ENCODE data around the gene IL1RAPL2.

IL1RAPL2 gene

GRCh38 chrX:105526431-105526830, 960.4 kb downstream of the IL1RAPL2 start:
- Mint-ChIP-seq H3K27me3 (no peaks in the 10 kb centered on the region), H3K27ac (no peak overlapping the region), H3K36me3 (no peaks in the 10 kb centered on the region), H3K9me3 (peaks cover 3 to 8% of the 10 kb centered on the region in 2 donors), H3K4me3 (no peak overlapping the region), H3K4me1 (no peaks in the 10 kb centered on the region)
- ATAC-seq (replicated peaks) (no peak), DNase-seq (no peak)

- no peaks in the 10 kb centered on the region for H3K4me1 Mint-ChIP-seq
- no peaks in the 10 kb centered on the region for H3K27me3 Mint-ChIP-seq
- H3K36me3 Mint-ChIP-seq: no peaks in the 10 kb centered on the region
- peaks cover 3 to 6% of the 10 kb centered on the region in 2 donors for H3K9me3 Mint-ChIP-seq
- DNase-seq (no peak), ATAC-seq (replicated peaks) (no peak)
- no peak overlapping the region for H3K27ac Mint-ChIP-seq
- no peak overlapping the region for H3K4me3 Mint-ChIP-seq
Measured at GRCh38 chrX:105527759-105528158, 961.8 kb downstream of the IL1RAPL2 start.

GRCh38 chrX:105533951-105534350, 968.0 kb downstream of the IL1RAPL2 start:
- H3K36me3 Mint-ChIP-seq: no peaks in the 10 kb centered on the region
- no peak for DNase-seq
- no peaks in the 10 kb centered on the region for H3K4me1 Mint-ChIP-seq
- peaks cover 0 to 6% of the 10 kb centered on the region in 2 donors for H3K9me3 Mint-ChIP-seq
- H3K4me3 Mint-ChIP-seq: no peak overlapping the region
- H3K27ac Mint-ChIP-seq: no peak overlapping the region
- ATAC-seq (replicated peaks): no peak
- H3K27me3 Mint-ChIP-seq: no peaks in the 10 kb centered on the region

GRCh38 chrX:105543283-105543682, 977.3 kb downstream of the IL1RAPL2 start:
- H3K27me3 Mint-ChIP-seq: no peaks in the 10 kb centered on the region
- no peak overlapping the region for H3K4me3 Mint-ChIP-seq
- no peak for ATAC-seq (replicated peaks)
- H3K9me3 Mint-ChIP-seq: peaks cover 0 to 4% of the 10 kb centered on the region in 2 donors
- no peaks in the 10 kb centered on the region for H3K36me3 Mint-ChIP-seq
- DNase-seq: no peak
- H3K4me1 Mint-ChIP-seq: no peaks in the 10 kb centered on the region
- H3K27ac Mint-ChIP-seq: no peak overlapping the region

DNA sequence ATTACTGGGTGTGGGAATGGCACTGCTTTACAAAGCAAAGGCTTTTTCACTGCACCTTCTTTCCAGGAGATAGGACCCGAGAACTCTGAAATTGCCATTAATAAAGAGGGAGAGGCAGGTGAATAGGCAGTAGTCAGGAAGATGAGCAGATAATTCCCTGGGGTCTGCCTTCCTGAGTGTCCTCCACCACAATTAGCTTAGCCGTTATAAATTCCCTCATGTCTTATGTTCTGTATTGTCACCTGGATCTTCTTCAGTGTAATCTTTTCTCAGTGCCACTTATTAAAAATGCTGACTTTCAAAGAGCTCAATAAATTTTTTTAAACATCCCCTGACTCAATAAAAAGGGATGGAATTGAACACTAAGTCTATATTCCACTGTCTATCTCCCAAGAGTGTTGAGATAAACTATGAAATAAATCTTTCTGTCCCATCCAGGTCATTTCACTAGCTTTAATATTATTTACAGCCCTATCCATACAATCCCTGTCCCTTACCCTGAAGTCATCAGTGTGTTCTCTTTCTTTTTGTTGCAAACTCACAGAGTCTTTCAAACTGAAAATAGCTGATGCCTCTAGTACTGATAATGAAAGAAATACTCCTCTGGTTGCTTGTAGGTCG, 984.2 kb downstream of the IL1RAPL2 start:
- Mint-ChIP-seq H3K4me3 (no peak overlapping the region), H3K27ac (no peak overlapping the region), H3K4me1 (no peaks in the 10 kb centered on the region), H3K36me3 (no peaks in the 10 kb centered on the region), H3K9me3 (no peaks in the 10 kb centered on the region), H3K27me3 (no peaks in the 10 kb centered on the region)
- DNase-seq (no peak), ATAC-seq (replicated peaks) (no peak)

DNA sequence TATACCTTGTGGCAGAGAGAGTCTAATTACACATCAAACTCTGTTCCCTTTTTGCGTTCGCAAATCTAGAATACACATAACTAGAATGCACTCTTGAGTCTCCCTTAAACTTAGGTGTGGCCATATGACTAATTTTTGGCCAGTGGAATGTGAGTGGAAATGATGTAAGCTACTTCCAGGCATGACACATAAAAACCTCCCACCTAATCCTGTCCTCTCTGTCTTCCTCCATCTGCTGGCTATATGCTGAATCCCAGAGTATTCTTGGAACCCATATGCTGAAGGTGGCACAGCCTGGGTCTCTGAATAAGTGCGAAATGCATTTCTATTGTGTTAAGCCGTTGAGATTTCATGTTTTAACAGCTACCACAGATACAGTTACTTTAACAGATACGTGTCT, 986.4 kb downstream of the IL1RAPL2 start:
- Mint-ChIP-seq H3K36me3 (no peaks in the 10 kb centered on the region), H3K9me3 (no peaks in the 10 kb centered on the region), H3K4me3 (no peak overlapping the region), H3K27me3 (no peaks in the 10 kb centered on the region), H3K4me1 (no peaks in the 10 kb centered on the region), H3K27ac (no peak overlapping the region)
- no peak for DNase-seq
- ATAC-seq (replicated peaks): no peak

- no peak for DNase-seq
- no peak for ATAC-seq (replicated peaks)
- Mint-ChIP-seq H3K4me3 (no peak overlapping the region), H3K4me1 (no peaks in the 10 kb centered on the region), H3K36me3 (no peaks in the 10 kb centered on the region), H3K9me3 (no peaks in the 10 kb centered on the region), H3K27me3 (no peaks in the 10 kb centered on the region), H3K27ac (no peak overlapping the region)
Measured at GRCh38 chrX:105553118-105553517, 987.1 kb downstream of the IL1RAPL2 start.

DNA sequence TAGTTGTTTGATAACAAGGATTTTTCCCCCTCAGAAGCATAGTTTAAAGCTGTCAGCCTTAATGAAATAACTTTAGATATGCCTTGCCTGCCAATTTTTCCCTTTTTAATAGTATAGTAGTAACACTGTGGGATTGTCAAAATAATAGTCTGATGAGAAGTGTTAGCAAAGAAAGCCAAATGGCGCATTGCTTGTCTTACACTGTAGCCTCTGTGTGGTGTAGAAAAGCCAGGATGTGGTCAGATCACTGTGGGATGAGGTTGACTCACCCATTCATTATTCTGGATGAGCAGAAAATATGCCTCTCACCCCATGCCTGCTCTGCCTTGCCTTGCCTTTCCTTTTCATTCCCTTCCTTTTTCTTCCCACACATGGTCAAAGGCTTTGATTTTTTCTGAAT, 998.5 kb downstream of the IL1RAPL2 start:
- Mint-ChIP-seq H3K36me3 (no peaks in the 10 kb centered on the region), H3K4me3 (no peak overlapping the region), H3K9me3 (peaks cover 0 to 2% of the 10 kb centered on the region in 2 donors), H3K27ac (no peak overlapping the region), H3K4me1 (no peaks in the 10 kb centered on the region), H3K27me3 (no peaks in the 10 kb centered on the region)
- ATAC-seq (replicated peaks) (no peak), DNase-seq (no peak)

DNA sequence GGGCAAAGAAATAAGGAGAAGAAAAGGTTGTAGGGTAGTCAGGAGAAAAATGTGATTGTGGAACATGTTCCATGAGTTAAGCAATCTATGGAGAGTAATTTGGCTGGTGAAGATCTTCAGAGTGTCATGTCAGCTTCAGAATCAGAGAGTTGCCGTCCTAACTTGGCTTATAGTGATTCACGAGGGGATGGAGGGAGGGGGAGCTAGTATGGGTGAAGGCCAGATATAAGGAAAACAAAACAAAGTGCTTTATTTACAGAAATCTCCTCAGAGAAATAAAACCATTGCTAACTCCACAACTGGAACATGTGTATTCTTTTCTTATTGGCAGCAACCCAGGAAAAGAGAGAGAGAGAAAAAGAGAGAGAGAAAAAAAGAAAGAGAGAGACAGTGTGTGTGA, 999.9 kb downstream of the IL1RAPL2 start:
- H3K27me3 Mint-ChIP-seq: no peaks in the 10 kb centered on the region
- ATAC-seq (replicated peaks): no peak
- no peaks in the 10 kb centered on the region for H3K4me1 Mint-ChIP-seq
- no peak overlapping the region for H3K27ac Mint-ChIP-seq
- peaks cover 0 to 2% of the 10 kb centered on the region in 2 donors for H3K9me3 Mint-ChIP-seq
- DNase-seq: no peak
- no peaks in the 10 kb centered on the region for H3K36me3 Mint-ChIP-seq
- H3K4me3 Mint-ChIP-seq: no peak overlapping the region

DNA sequence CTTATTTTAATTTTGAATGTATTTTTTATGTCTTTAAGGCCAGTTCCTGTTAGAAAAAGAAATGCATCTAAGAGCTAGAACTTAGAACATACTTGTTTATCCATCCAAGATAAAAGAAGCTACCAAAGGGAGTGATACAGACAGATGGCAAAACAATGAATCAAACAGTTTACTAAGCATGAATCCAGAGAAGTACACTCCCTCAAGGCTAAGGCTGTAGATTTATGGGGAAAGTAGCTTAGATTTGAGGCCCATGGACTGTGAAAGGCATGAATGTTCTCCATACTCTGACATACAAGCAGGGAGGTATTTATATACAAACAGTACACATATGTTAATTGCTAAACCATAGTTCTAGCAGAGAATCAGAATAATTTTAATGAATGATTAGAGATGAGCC, 1001.1 kb downstream of the IL1RAPL2 start:
- ATAC-seq (replicated peaks) (no peak), DNase-seq (no peak)
- no peaks in the 10 kb centered on the region for H3K4me1 Mint-ChIP-seq
- no peak overlapping the region for H3K4me3 Mint-ChIP-seq
- H3K27me3 Mint-ChIP-seq: no peaks in the 10 kb centered on the region
- no peak overlapping the region for H3K27ac Mint-ChIP-seq
- peaks cover 0 to 2% of the 10 kb centered on the region in 2 donors for H3K9me3 Mint-ChIP-seq
- H3K36me3 Mint-ChIP-seq: no peaks in the 10 kb centered on the region

DNA sequence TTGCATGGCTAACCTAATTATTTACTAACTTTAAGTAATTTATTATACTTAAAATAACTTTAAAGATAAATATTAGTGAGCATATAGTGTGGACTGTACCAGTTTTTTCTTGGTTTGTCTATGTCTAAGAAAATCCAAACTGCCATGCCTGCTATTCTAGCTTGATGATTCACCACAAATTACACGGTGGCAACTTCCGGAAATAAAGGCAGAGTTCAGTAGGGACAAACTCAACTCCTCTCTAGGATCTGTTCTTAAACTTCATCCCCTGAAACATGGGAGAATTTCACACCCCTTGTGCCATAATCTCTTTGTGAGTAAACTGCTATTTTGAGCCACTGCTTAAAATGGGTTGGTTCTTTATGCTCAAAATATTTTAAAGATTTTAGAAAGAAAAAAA, 1042.7 kb downstream of the IL1RAPL2 start:
- H3K27me3 Mint-ChIP-seq: no peaks in the 10 kb centered on the region
- H3K27ac Mint-ChIP-seq: no peak overlapping the region
- ATAC-seq (replicated peaks): no peak
- H3K4me1 Mint-ChIP-seq: no peaks in the 10 kb centered on the region
- peaks cover 5 to 15% of the 10 kb centered on the region in 2 donors for H3K9me3 Mint-ChIP-seq
- DNase-seq: no peak
- no peak overlapping the region for H3K4me3 Mint-ChIP-seq
- H3K36me3 Mint-ChIP-seq: no peaks in the 10 kb centered on the region

DNA sequence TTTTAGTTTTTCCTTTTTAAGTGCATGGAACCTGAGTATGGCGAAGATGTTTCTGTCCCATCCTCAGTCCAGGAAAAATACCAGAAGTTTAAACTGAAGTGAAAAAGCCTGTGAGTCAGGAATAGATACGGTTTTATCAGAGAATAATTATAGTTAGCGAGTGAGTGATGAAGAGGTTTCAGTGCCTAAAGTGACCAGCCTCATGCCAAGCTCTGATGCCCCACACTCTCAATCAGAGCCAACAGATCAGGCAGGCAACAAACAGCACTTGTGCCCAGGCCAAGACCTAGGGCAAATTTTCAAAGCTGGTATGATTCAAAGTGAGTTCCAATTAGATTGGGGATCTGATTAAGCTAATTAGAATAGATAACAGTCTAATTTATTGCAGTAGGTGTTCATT, 1043.5 kb downstream of the IL1RAPL2 start:
- Mint-ChIP-seq H3K4me1 (no peaks in the 10 kb centered on the region), H3K4me3 (no peak overlapping the region), H3K36me3 (no peaks in the 10 kb centered on the region), H3K27ac (no peak overlapping the region), H3K27me3 (no peaks in the 10 kb centered on the region), H3K9me3 (peaks cover 4 to 9% of the 10 kb centered on the region in 2 donors)
- no peak for DNase-seq
- no peak for ATAC-seq (replicated peaks)

DNA sequence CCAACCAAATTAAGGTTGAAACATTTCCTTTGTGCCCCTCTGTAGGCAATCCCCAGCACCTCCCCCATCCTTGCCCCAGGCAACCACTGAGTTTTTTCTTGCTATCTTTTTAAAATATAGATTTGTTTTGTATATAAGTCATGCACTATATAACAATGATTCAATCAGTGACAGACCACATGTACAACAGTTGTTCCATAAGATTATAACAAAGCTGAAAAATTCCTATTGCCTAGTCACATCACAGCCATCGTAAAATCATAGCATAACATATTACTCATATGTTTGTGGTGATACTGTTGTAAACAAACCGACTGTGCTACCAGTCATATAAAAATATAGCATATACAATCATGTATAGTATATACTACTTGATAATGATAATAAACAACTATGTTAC, 1044.4 kb downstream of the IL1RAPL2 start:
- no peaks in the 10 kb centered on the region for H3K27me3 Mint-ChIP-seq
- no peak for ATAC-seq (replicated peaks)
- H3K27ac Mint-ChIP-seq: no peak overlapping the region
- H3K36me3 Mint-ChIP-seq: no peaks in the 10 kb centered on the region
- no peaks in the 10 kb centered on the region for H3K4me1 Mint-ChIP-seq
- no peak for DNase-seq
- no peak overlapping the region for H3K4me3 Mint-ChIP-seq
- H3K9me3 Mint-ChIP-seq: peaks cover 0 to 3% of the 10 kb centered on the region in 2 donors

- no peak for ATAC-seq (replicated peaks)
- DNase-seq: no peak
- peaks cover 0 to 2% of the 10 kb centered on the region in 2 donors for H3K9me3 Mint-ChIP-seq
- H3K4me3 Mint-ChIP-seq: no peak overlapping the region
- no peak overlapping the region for H3K27ac Mint-ChIP-seq
- no peaks in the 10 kb centered on the region for H3K27me3 Mint-ChIP-seq
- H3K4me1 Mint-ChIP-seq: no peaks in the 10 kb centered on the region
- no peaks in the 10 kb centered on the region for H3K36me3 Mint-ChIP-seq
Measured at GRCh38 chrX:105618393-105619101, 1052.5 kb downstream of the IL1RAPL2 start.

DNA sequence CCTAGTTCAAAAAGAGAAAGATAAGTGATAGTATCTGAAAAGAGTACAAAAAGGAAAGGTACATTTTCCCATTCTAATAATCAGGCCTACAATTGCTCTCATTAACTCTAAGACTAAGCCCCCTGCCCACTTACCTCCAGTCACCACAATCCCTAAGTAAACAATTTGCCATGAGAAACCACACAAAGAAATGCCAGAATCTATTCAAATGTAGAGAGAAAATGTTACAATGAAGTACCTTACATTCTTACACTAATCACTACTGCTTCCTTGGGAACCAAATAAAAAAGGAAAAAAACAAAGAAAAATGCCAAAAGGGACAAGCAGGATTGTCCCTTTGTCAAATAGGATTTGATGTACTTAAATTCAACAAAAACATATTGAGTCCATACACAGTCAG, 1068.2 kb downstream of the IL1RAPL2 start:
- H3K27me3 Mint-ChIP-seq: no peaks in the 10 kb centered on the region
- no peaks in the 10 kb centered on the region for H3K4me1 Mint-ChIP-seq
- H3K27ac Mint-ChIP-seq: no peak overlapping the region
- no peaks in the 10 kb centered on the region for H3K36me3 Mint-ChIP-seq
- H3K4me3 Mint-ChIP-seq: no peak overlapping the region
- ATAC-seq (replicated peaks) (no peak), DNase-seq (no peak)
- H3K9me3 Mint-ChIP-seq: no peaks in the 10 kb centered on the region

All from stimulated activated naive B cell treated with anti-CD40 and anti-IgM and Interleukin-4, amounts not matched to agents 10 μg/mL and 1 μg/mL and 100 μg/mL, for 72 hours (primary cell).